B cell (primary cell): ENCODE results near the gene RNF166.

Experiments used
- CTCF ChIP-seq: fragments of 200-600 bp; IDR thresholded peaks from one replicate; pipeline ENCODE4 v1.8.0; 2022; ENCODE audit warnings: antibody characterized with exemption, mild to moderate bottlenecking
- EZH2 ChIP-seq: IDR thresholded peaks from 2 replicates; pipeline ENCODE4 v1.6.1; 2012; ENCODE audit warnings: borderline replicate concordance, low read depth, mild to moderate bottlenecking, moderate library complexity, low read length; ENCODE audit not compliant: insufficient read depth, poor library complexity, severe bottlenecking

GRCh38 chr16:88744577-88745521, 38.6 kb upstream of the RNF166 start:
- TF ChIP-seq CTCF (no peak), EZH2 (no peak)
